GM13977 (cell line): Measurements from ENCODE around the gene PTPA.

Experiments
- DNase-seq: peaks from one replicate; pipeline ENCODE4 v3.0.0; 2012; ENCODE audit warnings: low spot score
- in situ Hi-C: fragments of 300-500 bp; cut with MboI; formaldehyde crosslinking; loops from one replicate; pipeline ENCODE4 v1.12.0; 2022; ENCODE audit warnings: low sequenced_read_pairs, low pct_unique_long_range_greater_than_20kb, mixed read lengths, inconsistent platforms; ENCODE audit not compliant: unreplicated experiment
- TF ChIP-seq, protein P1 (sequence below): IDR thresholded peaks from 2 replicates; pipeline ENCODE4 v1.5.1; 2012; ENCODE audit warnings: mild to moderate bottlenecking, control low read depth; ENCODE audit not compliant: insufficient read depth; ENCODE audit errors: extremely low read depth, missing control alignments

The PTPA gene

DNA sequence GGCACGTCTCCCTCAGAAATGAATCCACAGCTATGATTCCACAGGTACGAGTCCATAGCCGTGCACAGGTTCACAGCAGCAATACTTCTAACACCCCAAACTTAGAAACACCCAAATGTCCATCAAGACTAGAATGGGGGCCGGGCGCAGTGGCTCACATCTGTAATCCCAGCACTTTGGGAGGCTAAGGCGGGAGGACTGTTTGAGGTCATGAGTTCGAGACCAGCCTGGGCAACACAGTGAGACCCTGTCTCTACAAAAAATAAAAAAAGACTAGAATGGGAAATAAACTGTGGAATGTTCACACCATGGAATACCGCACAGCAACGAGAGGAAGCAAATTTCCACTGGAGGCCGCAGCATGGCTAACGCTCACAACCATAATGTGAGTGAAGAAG, 34.6 kb upstream of the PTPA start:
- no peak for DNase-seq
- TF ChIP-seq, protein P1, sequence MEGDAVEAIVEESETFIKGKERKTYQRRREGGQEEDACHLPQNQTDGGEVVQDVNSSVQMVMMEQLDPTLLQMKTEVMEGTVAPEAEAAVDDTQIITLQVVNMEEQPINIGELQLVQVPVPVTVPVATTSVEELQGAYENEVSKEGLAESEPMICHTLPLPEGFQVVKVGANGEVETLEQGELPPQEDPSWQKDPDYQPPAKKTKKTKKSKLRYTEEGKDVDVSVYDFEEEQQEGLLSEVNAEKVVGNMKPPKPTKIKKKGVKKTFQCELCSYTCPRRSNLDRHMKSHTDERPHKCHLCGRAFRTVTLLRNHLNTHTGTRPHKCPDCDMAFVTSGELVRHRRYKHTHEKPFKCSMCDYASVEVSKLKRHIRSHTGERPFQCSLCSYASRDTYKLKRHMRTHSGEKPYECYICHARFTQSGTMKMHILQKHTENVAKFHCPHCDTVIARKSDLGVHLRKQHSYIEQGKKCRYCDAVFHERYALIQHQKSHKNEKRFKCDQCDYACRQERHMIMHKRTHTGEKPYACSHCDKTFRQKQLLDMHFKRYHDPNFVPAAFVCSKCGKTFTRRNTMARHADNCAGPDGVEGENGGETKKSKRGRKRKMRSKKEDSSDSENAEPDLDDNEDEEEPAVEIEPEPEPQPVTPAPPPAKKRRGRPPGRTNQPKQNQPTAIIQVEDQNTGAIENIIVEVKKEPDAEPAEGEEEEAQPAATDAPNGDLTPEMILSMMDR = no peak
- in situ Hi-C loops = no loop called here

DNA sequence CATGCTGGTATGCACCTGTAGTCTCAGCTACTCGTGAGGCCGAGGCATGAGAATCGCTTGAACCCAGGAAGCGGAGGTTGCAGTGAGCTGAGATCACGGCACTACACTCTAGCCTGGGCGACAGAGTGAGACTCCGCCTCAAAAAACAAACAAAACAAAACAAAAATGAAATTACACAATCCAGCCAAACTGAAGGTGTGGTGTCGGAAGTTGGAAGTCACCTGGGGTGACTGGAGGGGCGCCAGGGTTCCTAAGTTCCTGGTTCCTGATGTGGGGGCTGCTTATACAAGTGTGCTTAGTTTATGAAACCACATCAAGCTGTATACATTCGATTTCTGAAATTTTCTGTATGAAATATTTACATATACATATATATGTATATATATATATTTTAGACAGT, 34.0 kb upstream of the PTPA start:
- in situ Hi-C loops = no loop called here
- DNase-seq = no peak
- TF ChIP-seq, protein P1 = no peak

DNA sequence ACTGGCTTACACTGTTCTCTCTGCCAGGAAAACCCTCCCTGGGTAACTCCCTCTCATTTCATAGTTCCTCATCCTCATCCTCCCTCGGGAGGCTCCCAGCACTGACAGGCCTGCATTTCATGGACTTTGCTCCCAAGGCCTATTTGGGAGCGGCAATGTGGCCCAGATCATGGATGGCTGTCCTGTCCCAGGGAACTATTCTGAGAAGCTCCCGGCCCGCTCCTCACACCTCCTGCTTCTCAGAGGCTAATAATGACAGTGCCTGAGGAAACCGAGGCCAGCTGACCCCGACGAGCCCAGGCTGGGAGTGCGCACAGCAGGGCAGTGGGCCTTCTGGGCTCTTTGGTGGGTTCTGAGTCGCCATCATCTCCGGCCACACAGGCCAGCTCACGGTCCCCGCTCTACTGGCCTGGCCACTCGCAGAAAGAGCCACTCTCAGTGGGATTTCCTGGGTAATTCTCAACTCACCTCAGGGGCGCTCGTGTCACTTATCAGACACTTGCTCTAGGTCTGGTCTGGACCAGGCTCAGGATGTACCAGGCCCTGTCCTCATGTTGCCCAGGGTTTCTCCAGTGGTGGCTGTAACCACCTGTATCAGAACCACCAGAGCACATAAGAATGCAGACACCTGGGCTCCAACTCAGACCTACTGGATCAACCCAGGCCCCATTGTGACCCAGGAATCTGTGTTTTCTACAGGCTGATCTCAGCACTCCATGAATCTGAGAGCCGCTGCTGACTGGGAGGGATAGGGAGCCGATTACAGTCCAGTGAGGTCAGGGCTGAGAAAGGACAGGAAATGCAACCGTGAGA, 32.3 kb upstream of the PTPA start:
- in situ Hi-C loops = no loop called here
- TF ChIP-seq, protein P1 = no peak
- DNase-seq = no peak

DNA sequence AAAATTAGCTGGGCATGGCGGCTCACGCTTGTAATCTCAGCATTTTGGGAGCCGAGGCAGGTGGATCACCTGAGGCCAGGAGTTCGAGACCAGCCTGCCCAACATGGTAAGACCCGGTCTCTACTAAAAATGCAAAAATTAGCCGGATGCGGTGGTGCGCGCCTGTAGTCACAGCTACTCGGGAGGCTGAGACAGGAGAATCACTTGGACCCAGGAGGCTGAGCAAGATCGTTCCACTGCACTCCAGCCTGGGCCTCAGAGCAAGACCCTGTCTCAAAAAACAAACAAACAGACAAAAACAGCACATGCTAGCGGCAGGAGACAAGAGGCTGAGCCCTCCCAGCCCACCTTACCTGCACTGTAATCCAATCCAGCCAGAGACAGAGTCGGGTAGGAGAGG, 31.4 kb upstream of the PTPA start:
- in situ Hi-C loops = no loop called here
- TF ChIP-seq, protein P1 = no peak
- DNase-seq = no peak

DNA sequence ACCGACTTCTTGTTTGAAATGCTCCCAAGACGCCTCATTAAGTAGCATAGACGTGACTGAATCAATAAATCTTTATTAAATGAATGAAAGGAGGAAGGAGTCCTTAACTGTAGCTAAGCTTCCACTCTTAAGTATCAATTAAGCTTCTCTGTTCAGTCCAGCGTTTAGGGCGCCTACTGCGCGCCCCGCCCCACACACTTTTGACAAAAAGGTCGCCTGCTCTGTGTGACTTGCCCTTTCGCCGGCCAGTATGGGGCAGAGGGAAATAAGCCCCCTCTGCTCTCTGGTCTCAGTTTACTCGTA, 31.0 kb upstream of the PTPA start:
- no peak for DNase-seq
- in situ Hi-C loops = no loop called here
- TF ChIP-seq, protein P1 = no peak

DNA sequence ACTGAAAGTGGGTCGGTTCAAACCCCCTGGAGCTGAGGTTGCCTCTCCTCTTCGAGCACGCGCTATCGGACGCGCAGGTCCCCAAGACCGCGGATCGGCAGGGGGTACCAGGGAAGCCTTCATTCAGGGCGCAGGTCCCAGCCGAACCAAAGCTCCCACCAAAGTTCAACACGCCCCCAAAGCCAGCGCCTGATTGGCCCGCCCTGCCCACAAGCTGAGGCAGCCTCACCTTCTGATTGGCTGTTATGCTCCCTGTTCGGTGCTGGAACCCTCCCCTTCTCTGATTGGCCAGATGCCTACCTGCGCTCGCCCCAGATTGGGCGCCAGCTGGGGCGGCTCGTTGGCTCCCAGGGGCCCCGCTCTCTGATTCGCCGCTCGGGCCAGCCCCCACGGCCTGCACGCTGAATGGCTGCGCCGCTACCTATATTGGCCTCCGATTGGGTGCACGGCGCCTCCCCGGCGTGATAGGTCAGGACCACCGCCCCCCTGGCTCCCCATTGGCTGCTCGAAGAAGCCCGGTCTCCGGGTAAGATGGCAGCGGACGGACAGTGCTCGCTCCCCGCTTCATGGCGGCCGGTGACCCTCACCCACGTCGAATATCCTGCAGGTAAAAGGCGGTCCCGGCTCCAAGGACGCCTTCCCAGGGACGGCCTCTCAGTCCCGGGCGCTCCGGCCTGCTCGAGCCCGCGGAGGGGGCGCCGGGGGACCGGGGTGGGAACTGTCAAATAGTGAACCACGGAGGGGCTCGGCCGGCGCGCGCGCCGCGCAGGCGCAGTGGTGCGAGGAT, 30.4 kb upstream of the PTPA start, which contains the start of gene DOLPP1:
Gene DOLPP1, plus strand, starts transcription at position 511 of the 787 bp plus-strand sequence. Its CDS starts 21 bp downstream, at position 532.
- in situ Hi-C loops = no loop called here
- peak; percentile 100 for DNase-seq
- TF ChIP-seq, protein P1 = no peak
